ENCODE results near the gene PRKCD.

The PRKCD gene

GRCh38 chr3:53213276-53213675 lies 52.3 kb downstream of the PRKCD start:
- DNase-seq (ENCODE audit: low read depth in 2 of 2, low spot score in 1 of 2): no peak

DNA sequence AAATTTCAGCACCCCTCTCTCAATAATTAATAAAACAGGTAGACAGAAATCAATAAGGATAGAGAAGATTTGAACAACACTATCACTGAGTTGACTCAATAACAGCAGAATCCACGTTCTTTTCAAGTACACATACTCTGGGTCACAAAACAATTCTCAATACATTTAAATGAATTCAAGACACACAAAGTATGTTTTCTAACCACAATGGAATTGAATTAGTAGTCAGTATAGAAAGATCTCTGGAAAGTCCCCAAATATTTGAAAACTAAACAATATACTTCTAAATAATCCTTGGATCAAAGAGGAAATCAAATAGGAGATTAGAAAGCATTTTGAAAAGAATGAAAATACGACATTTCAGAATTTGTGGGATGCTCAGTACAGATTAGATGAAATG lies 54.8 kb downstream of the PRKCD start:
- DNase-seq (ENCODE audit: low read depth in 2 of 2, low spot score in 1 of 2): no peak

DNA sequence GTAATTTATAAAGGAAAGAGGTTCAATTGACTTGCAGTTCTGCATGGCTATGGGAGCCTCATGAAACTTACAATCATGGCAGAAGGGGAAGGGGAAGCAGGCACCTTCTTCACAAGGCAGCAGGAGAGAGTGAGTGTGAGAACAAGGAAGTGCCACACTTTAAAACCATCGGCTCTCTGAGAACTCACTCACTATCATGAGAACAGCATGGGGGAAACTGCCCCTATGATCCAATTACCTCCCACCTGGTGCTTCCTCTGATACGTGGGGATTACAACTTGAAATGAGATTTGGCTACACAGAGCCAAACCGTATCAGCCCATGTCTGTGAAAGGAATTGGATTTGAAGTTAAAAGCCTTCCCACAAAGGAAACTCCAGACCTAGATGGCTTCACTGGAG lies 55.7 kb downstream of the PRKCD start:
- no peak for DNase-seq (ENCODE audit: low read depth in 2 of 2, low spot score in 1 of 2)

- DNase-seq (ENCODE audit: low read depth in 2 of 2, low spot score in 1 of 2): no peak
Observed at GRCh38 chr3:53217175-53217574, 56.2 kb downstream of the PRKCD start.

GRCh38 chr3:53218131-53218530 lies 57.1 kb downstream of the PRKCD start:
- no peak for DNase-seq (ENCODE audit: low read depth in 2 of 2, low spot score in 1 of 2)

DNA sequence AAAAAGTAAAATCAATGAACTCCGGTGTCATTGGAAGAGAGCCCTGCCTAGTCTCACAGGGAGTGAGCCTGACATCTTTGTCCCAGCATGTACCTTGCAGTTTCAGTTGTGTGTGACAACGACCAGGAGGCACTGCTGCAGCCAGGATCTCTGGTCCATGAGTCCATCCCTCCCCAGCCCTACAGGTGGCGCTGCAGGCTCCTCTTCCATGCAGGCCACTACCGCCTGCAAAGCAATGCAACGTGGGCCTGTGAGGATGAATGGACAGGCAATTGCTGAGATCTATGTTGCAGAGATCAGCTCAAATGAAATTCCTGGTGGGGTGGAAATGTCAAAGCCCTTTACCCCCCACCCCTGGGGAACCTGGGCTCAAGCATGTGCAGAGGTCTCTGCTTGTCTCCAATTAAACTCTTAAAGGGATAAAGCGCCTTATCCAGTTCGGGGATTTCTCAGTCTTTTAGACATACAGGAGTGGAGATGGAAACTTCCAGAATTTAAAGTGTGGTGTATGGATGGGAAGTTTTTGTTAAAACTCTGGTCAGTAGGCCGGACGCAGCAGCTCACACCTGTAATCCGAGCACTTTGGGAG lies 59.0 kb downstream of the PRKCD start:
- peak; percentile 30 to 52 for DNase-seq (ENCODE audit: low read depth in 2 of 2, low spot score in 1 of 2)

GRCh38 chr3:53221345-53221744 lies 60.3 kb downstream of the PRKCD start:
- no peak for DNase-seq (ENCODE audit: low read depth in 2 of 2, low spot score in 1 of 2)

- no peak for DNase-seq (ENCODE audit: low read depth in 2 of 2, low spot score in 1 of 2)
Observed at GRCh38 chr3:53221827-53222182, 60.8 kb downstream of the PRKCD start.

DNA sequence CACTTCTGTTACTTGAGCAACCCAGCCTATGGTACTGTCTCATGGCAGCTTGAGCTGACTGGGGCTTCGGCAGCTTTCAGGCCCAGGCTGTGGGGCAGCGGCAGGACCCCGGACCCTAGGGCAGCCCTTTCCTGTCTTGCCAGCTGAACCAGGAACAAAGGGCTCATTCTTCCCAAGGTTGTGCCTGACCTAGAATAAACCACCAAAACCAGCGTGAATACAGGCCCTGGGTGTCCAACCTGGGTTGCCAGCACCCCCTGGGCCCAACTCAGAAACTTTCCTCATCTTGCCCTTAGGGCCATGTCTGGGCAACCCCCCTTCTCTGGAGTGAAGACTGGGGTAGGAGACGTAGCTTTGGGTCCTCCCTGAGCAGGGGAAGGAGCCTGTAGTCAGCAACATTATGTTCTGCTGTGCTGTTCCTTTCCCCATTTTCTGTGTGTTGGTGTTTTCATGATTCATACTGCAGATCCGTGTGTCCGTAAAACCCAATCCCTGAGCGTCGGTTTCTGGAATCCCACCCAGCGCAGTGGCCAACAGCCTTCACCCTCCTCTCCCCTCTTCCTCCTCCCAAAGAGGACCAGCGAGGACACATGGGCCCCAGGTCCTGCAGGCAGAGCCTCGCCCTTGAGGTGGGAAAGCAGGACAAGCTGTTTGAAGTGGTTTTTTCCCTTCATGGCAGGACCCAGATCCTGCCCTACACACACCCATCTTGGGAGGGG lies 61.3 kb downstream of the PRKCD start:
- no peak for DNase-seq (ENCODE audit: low read depth in 2 of 2, low spot score in 1 of 2)

- no peak for DNase-seq (ENCODE audit: low read depth in 2 of 2, low spot score in 1 of 2)
Observed at GRCh38 chr3:53223025-53223424, 62.0 kb downstream of the PRKCD start.

DNA sequence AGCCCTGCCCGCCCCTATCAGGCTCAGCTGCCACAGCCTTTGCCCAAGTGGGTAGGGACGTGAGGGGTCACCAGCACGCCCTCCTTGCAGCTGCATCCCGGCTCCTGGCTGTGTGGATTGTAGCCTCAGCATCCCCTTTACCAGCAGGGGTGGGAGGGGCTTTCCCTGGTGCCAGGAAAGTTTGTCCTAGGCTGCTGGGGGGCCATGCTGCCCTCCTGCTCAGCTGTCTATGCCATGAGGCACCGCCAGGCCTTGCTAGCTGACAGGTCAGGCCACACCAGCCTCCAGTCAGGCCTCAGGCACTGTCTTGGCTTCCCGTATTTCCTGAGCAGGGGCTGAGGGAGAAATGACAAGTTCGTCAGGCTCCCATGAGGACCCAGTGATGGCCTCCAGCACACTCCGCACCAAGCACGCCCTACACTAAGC lies 62.5 kb downstream of the PRKCD start:
- DNase-seq (ENCODE audit: low read depth in 2 of 2, low spot score in 1 of 2): no peak

GRCh38 chr3:53224026-53224425 lies 63.0 kb downstream of the PRKCD start:
- DNase-seq (ENCODE audit: low read depth in 2 of 2, low spot score in 1 of 2): no peak

- DNase-seq (ENCODE audit: low read depth in 2 of 2, low spot score in 1 of 2): no peak
Observed at GRCh38 chr3:53224536-53224935, 63.5 kb downstream of the PRKCD start.

GRCh38 chr3:53225181-53225580 lies 64.2 kb downstream of the PRKCD start:
- no peak for DNase-seq (ENCODE audit: low read depth in 2 of 2, low spot score in 1 of 2)

DNA sequence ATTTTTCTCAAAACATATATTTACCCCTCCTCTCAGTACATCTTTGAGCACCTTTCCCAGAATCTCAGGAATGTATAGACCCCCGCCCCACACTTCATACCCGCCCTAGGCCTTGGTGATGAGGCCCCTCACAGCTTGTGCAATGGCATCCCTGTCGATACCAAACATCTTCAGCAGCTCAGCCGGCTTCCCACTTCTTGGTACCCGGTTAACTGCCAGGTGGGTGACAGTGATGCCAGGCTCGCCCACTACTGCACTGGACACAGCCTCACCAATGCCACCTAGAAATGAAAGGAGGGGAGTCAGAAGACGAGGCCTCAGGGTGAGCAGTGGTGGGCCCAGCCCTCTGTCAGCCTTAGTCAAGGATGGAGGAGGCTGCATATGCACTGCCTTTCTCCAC lies 64.6 kb downstream of the PRKCD start:
- no peak for DNase-seq (ENCODE audit: low read depth in 2 of 2, low spot score in 1 of 2)

GRCh38 chr3:53226142-53226840 lies 65.3 kb downstream of the PRKCD start:
- no peak for DNase-seq (ENCODE audit: low read depth in 2 of 2, low spot score in 1 of 2)

DNA sequence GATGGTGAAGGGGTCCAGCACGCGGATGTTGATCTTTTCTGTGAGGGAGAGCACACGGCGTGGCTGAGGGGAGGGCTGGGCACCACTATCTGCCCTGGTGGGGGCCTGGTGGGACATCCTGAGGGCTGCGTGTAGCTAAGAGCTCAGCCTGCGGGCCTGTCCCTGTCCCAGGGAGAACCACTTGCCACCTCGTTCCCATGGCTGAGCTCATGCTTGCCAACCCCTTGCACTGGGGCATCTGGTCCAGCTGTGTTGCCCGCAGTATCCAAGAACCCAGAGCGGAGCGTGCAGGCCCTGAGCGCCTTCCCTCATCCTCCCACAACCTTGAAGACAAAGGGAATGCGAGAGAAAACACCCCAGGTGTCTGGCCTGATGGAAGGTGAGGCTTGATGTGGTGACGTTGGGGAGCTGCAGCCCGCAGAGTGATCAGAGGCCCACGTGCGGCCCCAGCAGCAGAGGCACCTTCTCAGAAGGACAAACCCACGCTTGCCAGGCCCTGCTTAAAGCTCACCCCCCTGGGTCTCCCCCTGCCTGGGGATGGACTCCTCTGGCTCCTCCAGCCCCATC lies 65.9 kb downstream of the PRKCD start:
- DNase-seq (ENCODE audit: low read depth in 2 of 2, low spot score in 1 of 2): no peak

DNA sequence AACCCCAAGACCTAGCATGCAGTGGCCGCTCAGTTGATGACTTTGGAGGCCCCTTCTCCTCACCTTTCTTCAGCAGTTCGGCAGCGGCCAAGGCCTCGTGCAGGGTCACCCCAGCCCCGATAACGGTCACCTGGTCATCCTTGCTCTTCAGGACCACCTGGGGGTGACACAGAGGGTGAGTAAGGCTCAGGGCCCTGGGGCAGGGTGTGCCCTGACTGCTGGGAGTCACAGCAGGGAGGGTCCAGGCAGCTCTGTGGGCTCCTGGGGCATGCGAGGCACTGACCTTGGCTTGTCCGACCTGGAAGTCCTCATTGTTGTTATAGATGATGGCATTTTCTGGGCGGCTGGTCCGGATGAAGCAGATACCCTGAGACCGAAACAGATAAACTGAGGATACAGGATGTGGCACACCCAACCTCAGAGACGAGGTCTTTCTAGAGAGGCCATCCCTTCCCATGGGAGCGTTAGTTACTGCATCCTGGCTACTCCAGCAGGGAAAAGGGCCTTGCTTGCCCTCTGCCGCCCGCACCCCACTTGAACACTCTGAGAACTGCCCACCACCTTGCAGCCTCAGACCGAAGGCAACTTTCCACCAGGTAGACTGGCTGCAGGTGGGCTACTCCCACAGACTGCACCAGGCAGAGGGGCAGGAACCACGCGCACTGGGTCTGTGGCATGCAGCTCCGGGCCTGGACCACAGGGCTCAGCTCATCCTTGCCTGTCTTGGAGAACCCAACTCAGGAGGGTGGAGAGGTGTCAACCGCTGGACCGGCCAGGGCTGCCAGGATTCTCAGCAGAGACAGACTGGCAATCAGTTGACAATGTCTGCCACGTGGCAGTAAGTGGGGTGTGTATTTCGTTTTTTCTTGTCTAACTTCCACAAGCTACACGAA lies 67.2 kb downstream of the PRKCD start:
- no peak for DNase-seq (ENCODE audit: low read depth in 2 of 2, low spot score in 1 of 2)

GRCh38 chr3:53229171-53229570 lies 68.2 kb downstream of the PRKCD start:
- DNase-seq (ENCODE audit: low read depth in 2 of 2, low spot score in 1 of 2): no peak

DNA sequence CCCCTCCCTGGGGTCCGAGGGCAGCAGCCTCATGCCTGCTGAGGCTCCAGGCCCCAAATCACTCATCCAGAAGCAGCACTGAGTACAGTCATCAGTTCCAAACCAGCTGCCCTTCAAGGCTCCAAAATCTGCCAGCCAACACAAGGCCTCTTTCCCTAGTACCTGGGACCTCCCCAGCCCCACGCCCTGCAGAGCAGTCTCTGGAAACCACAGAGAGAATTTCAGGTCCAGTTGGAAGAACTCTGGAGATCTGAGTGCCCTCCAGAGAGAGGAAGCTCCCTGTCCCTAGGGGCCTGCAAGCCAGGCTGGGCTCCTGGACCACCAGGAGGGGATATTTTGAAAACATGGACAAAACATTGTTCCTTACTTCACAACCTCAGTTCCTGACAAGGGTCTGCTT lies 68.6 kb downstream of the PRKCD start:
- DNase-seq (ENCODE audit: low read depth in 2 of 2, low spot score in 1 of 2): no peak

- no peak for DNase-seq (ENCODE audit: low read depth in 2 of 2, low spot score in 1 of 2)
Observed at GRCh38 chr3:53230041-53230621, 69.1 kb downstream of the PRKCD start.
